ENCODE measurements around the gene USP34.

DNA sequence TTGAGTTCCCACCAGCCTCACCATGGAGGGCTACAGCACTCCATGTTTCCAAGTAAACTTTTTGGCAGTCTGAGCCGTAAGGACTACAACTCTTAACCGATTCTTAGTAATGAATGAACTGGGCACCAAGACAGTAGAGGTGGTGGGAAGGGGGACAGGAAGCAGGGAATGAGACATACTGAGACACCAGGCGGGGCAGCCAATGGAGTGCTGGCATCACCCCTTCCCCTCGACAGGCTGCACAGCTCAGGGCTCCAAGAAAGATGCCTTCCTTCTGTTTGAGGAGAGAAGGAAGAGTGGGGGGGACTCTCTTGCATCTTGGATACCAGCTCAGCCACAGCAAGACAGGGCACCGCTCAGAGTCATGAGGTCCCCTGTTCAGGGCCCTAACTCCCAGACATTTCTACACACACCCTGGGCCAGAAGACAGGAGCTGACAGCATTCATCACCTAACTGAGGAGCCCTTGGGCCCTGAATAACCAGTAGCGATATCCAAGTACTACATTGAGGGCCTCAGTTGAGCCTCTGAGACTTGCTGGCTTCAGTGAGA lies 45.2 kb downstream of the USP34 start:
- no peak for TF ChIP-seq POLR2A (IDR thresholded peaks at IDR 0.05; ENCODE audit: low read depth, low read length)
- TF ChIP-seq, protein P1, sequence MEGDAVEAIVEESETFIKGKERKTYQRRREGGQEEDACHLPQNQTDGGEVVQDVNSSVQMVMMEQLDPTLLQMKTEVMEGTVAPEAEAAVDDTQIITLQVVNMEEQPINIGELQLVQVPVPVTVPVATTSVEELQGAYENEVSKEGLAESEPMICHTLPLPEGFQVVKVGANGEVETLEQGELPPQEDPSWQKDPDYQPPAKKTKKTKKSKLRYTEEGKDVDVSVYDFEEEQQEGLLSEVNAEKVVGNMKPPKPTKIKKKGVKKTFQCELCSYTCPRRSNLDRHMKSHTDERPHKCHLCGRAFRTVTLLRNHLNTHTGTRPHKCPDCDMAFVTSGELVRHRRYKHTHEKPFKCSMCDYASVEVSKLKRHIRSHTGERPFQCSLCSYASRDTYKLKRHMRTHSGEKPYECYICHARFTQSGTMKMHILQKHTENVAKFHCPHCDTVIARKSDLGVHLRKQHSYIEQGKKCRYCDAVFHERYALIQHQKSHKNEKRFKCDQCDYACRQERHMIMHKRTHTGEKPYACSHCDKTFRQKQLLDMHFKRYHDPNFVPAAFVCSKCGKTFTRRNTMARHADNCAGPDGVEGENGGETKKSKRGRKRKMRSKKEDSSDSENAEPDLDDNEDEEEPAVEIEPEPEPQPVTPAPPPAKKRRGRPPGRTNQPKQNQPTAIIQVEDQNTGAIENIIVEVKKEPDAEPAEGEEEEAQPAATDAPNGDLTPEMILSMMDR (conservative IDR thresholded peaks at IDR 0.05; ENCODE audit: low read depth, low read length), result no peak
- no peak for TF ChIP-seq MAFK (IDR thresholded peaks at IDR 0.05; ENCODE audit: low read depth, low read length)
- TF ChIP-seq BHLHE40 (IDR thresholded peaks at IDR 0.05; ENCODE audit: low read depth, low read length), result no peak
- TF ChIP-seq SMC3 (IDR thresholded peaks at IDR 0.05; ENCODE audit: low read depth, low read length), result no peak
- TF ChIP-seq RCOR1 (IDR thresholded peaks at IDR 0.05; ENCODE audit: insufficient replicate concordance, low read length), result no peak

Data from IMR-90 (cell line).